IPS DF 4.7 (cell line): ENCODE results near the gene STK40.

Source experiments
- DNase-seq: peaks from one replicate; pipeline ENCODE4 v3.0.0-alpha.2; 2013; ENCODE audit warnings: low spot score; ENCODE audit errors: extremely low read depth

Gene STK40

DNA sequence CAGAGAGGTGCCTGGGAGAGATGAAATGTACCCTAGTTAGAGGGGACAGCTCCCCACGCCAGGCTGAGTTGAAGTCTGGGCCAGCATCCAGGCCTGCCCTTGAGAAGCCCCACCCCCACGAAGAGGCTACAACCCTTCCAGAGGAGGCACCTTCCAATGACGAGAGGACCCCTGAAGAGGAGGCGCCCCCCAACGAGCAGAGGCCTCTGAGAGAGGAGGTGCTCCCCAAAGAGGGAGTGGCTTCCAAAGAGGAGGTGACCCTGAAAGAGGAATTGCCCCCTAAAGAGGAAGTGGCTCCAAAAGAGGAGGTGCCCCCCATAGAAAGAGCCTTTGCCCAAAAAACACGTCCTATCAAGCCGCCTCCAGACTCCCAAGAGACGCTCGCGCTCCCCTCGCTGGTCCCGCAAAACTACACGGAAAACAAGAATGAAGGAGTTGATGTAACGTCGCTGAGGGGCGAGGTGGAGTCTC lies 65.4 kb downstream of the STK40 start:
- DNase-seq: no peak

DNA sequence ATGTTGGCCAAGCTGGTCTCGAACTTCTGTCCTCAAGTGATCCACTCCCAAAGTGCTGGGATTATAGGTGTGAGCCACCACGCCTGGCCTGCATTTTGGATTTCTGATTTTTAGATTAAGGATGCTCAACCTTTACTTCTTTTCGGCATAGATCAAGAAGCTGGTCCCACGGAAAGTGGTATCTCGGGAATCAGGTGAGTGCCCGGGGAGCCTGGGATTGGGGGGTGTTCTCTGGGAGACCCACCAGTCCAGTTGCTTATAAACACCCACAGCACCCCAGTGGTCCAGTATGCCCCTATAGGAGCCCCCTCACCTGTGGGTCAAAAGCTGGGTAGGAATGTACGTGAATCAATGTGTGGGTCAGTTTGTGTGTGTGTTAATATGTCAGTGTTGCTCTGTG lies 76.3 kb downstream of the STK40 start:
- DNase-seq: no peak

DNA sequence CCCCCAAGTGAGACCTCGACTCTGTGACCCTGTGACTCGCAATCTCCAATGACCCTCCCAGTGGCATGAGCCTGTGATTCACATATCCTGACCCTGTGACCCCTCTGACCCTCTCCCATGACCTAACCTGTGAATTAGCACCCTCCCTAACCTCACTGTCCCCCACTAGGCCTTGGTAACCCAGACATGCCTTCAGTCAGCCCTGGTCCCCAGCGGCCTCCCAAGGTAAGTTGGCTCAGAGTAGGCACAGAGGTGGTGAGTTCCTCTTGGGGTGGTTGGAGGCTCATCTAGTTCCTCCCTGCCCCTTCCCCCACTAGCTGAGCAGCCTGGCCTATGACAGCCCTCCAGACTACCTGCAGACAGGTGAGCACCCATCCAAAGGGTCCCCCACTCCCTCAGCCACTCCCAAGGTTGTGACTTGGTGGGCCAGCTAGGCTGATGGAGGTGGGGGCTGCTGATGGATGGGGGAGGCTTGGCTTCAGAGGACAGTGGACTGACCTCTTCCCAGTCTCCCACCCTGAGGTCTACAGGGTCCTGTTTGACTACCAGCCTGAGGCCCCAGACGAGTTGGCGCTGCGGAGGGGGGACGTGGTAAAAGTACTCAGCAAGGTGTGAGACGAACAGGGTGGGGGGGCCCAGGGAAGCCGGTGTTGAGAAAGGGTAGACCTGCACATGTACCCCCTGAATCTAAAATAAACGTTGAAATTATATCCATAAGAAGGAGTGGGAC lies 78.0 kb downstream of the STK40 start:
- no peak for DNase-seq

DNA sequence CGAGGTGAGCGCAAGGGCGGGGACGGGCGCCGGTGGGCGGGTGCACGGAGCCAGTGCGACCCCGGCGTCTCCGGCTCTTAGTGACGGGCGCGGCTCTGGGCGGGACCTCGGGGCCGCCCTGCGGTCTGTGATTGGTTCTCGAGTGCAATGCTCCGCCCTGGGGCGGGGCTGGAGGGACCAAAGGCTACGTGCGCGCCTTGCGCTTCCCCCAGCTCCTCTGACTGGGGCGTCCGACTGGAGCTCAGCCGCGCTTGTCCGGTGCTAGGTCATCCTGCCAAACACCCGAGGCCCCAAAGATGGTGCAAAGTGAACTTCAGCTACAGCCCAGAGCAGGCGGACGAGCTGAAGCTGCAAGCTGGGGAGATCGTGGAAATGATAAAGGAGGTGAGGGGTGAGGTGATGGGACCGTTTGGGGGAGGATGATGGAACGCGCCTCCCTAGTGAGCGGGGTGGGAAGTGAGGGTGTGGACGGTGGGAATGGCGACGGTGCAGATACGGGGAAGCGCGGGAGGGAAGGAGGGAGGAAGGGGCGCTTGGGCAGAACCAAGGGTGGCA lies 78.7 kb downstream of the STK40 start:
- no peak for DNase-seq

DNA sequence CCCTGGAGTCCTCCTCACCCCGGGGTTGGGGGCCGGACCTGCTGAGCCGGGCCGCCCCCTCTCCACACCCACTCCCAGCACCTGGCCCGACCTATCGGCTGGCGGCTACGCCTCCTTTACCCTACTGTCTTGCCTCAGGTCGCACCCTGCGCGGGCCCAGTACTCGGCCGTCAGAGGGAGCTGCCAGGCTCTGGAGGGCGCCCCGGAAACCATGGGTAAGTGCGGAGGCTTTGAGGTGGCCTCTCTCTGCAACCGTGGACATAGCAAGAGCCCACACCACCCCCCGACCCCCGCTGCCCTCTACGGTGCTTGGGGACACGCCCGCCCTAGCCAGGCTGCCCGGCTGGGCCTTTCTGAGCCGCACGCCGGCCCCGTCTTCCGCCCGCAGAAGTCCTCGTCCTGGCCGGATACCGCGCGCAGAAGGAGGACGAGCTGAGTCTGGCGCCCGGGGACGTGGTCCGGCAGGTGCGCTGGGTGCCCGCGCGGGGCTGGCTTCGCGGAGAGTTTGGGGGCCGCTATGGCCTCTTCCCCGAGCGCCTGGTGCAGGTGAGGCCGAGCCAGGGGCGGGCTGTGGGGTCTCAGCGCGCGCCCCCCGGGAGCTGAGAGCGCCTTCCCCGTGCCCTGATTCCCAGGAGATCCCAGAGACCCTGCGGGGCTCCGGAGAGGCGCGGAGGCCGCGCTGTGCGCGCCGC lies 79.4 kb downstream of the STK40 start, which contains the start of gene SH3D21:
SH3D21 (plus strand) TSS at position 159 of the 692 bp plus-strand sequence; CDS start at position 212, 53 bp downstream.
- DNase-seq: no peak

DNA sequence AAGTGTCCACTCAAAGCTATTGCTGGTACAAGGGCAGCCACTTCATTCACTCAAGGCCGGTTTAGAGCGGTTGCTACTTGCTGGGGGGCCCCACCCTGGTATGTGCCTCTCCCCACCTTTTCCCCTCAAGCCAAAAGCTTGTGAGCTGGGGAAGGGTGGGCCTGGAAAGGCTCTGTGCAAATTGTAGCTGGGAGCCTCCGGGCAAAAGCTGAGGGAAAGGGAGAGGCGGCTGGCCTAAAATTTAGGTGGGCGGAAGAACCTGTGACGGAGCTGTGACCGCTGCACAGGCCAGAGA lies 79.9 kb downstream of the STK40 start:
- DNase-seq: no peak

DNA sequence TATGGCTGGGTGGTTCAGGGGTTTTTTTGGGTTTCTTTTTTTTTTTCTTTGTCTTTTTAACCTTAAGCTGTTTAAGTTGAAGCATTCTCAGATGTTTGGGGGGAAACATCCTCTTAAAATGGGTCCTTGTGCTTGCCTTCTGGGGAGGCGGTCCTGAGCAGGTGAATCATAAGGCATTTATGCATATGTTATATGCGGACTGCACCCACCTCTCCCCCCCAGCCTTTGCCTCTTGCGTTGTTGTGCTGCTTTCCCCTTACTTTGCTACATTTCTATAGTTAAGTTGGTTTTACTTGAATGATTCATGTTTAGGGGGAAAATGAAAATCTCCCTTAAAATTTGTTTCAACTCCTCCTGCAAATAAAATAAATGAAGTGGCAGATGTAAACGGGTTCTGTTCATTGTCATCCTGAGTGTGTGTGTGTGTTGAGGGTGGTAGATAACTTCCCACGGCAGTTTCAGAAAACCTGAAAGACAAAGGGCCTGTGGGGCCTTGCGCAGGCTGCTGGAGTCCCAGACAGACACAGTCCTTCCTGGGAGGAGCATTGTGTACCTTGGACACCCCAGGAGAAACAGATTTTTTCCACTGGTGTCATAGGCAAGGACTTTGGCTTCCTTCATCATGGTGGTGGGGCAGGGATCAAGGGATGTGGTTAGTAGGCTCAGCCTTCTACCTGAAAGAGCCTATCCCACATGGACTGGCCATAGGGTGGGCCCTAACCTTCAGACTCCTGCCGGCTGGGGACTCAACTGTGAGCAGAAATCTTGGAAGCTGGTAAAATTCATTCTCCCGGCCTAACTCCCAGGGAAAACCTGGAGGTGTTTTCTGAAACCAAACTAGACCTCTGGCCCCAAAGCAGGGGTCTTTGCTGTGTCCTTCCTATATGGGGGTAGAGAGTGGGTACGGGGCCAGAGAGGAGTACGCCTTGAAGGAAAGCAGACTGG lies 80.5 kb downstream of the STK40 start:
- no peak for DNase-seq

DNA sequence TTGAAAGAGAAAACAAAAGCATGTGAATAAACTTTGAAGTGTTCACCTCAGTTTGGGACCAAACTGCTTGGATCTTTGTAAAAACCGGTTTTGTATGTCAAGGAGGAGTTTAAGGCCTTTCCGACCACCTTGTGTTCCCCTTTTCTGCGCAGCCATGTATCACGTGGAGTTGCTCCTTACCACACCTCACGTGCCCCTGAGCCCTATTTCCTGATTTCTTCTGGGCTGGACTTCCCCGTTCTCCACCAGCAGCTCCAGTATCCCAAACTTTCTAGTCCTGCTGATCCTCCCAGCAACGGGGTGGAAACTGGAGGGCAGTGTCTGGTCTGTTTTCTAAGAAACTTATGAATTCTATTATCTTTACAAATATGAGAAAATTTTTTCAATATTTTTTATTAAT lies 81.2 kb downstream of the STK40 start:
- no peak for DNase-seq

DNA sequence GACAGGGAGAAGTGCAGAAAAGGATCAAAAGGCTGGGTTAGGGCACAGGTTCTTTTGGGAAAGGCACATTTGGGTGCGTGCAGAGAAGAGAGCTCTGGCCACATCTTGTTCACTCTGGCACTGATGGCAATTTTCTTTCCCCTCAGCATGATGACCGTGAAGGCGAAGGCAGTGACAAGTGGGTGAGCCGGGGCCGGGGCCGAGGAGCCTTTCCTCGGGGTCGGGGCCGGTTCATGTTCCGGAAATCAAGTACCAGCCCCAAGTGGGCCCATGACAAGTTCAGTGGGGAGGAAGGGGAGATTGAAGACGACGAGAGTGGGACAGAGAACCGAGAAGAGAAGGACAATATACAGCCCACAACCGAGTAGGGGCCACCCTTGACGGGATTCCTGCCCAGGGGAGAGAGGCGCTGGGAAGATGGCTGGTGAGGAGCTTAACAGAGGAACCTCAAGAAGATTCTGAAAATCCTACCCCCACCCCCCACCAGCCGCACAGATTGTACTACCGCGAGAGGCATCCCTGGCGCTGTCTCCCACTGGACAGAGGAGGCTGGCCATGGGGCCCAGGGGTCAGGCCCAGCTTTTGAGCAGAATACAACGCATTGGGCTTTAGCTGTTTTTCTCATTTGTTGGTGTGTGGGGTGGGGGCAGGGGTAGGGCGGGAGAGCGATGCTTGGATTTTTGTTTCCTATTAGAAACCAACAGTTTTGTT lies 81.9 kb downstream of the STK40 start:
- DNase-seq: no peak

DNA sequence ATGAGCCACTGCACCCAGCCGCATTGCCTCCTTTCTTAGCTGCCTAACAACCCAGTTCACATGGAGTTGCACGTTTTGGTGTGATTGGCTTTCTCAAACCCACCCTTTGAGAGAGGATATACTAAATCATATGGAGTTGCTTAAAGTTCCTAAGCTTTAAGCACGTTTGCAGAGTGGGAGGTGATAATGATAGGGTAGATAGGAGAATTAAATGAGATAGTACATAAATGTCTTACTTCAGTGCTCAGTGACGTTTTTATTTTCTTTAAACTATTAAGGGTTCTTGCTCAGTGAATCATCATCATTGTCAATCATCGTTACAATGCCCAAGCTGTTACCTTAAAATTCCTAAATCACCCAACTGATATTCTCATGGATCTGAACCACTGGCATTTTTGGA lies 82.5 kb downstream of the STK40 start:
- no peak for DNase-seq

DNA sequence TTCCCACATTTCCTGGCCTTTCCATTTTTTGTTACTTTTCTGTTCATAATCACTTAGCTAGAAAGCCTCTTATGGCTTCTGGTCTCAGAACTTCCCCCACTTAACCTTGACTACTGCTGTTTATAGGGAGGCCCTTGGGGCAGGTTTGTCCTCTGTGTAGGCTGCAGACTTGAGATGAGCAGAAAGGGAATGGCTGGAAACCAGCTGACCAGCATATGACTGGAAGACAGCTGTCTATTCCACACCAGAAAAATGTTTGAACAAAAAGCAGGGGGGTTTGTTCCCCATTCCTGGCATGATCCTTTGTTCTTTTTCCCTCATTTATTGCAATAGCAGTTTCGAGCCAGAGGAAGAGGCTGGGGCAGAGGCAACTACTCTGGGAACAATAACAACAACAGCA lies 84.5 kb downstream of the STK40 start:
- no peak for DNase-seq

DNA sequence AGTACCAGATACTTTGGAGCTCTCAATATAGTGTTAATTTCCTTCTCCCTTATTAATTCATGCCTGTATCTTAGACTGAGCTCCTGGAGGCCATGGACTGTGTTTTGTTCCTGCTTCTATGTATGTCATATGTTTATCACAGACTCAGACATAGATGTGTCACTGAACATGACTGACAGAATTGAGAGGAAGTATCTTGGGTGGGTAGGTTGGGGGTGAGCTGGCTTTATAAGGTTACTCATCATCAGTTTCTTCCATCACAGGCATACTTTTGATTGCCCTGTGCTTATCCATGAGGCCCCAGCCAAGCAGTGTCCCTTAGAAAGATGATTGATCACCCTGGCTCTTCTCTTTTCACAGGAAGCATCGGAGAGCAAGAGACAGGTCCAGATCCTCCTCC lies 85.2 kb downstream of the STK40 start:
- no peak for DNase-seq

DNA sequence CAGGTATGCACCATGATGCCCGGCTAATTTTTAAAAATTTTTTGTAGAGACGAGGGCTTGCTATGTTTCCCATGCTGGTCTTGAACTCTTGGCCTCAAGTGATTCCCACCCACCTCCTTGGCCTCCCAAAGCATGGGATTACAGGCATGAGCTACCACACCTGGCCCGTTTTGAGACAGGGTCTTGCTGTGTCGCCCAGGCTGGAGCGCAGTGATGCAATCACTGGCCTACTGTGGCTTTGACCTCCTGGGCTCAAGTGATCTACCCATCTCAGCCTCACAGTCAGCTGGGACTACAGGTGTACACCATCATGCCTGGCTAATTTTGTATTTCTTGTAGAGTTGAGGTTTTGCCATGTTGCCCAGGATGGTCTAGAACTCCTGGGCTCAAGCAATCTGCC lies 87.1 kb downstream of the STK40 start:
- DNase-seq: no peak

DNA sequence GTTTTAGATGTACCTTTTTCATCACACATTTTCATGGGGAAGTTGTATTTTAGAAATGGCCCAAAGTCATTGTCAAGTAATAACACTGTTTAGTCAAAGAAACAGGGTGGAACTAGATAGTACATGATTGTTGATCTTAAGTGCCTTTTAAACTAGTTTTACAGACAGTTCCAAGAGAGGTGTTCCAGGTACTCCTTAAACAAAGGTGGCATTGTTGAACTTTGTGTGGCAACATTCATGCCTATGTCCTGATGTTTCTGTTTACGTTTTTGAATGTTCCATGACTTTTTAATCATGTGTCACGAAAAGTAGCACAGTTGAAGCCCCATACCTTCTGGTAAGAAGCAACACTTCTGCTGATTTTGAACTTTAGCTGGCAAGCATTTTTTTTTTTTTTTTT lies 88.7 kb downstream of the STK40 start:
- DNase-seq: no peak

DNA sequence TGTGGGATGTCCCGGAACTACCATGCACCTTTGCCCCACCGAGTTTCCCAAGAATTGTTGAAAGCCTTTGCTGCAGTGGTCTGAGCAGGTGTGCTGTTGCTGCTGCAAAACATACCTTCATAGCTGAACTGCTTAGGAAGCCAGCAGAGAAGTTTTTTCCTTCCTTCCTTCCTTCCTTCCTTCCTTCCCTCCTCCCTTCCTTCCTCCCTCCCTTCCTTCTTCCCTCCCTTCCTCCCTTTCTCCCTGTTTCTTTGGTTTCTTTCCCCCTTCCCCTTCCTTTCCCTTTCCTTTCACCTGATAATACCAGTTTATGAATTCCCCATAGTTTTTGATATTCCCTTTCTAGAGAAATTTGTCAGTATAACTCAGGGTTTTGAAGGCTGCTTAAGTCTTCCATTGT lies 90.3 kb downstream of the STK40 start:
- DNase-seq: no peak
